Esophagus muscularis mucosa (tissue), 4 donors: Measurements from ENCODE around the gene NUP214.

Source experiments
- CTCF ChIP-seq, 3 experiments: fragments of 200-600 bp in 2 of 3; fragments of 450-650 bp in 1 of 3; sonication (generic) in 2 of 3; IDR thresholded peaks; one replicate each; pipeline ENCODE4 v1.5.1; 2017 to 2019; ENCODE audit warnings: antibody characterized with exemption in 3 of 3, mild to moderate bottlenecking in 2 of 3, moderate library complexity in 1 of 3
- EP300 ChIP-seq: sonication (generic); formaldehyde crosslinking; IDR thresholded peaks from one replicate; pipeline ENCODE4 v1.6.1; 2017; ENCODE audit warnings: antibody characterized with exemption
- POLR2AphosphoS5 ChIP-seq, 2 donors: sonication (generic); formaldehyde crosslinking; IDR thresholded peaks; one replicate each; pipeline ENCODE4 v1.6.1; 2017; ENCODE audit warnings: antibody characterized with exemption in 2 of 2

DNA sequence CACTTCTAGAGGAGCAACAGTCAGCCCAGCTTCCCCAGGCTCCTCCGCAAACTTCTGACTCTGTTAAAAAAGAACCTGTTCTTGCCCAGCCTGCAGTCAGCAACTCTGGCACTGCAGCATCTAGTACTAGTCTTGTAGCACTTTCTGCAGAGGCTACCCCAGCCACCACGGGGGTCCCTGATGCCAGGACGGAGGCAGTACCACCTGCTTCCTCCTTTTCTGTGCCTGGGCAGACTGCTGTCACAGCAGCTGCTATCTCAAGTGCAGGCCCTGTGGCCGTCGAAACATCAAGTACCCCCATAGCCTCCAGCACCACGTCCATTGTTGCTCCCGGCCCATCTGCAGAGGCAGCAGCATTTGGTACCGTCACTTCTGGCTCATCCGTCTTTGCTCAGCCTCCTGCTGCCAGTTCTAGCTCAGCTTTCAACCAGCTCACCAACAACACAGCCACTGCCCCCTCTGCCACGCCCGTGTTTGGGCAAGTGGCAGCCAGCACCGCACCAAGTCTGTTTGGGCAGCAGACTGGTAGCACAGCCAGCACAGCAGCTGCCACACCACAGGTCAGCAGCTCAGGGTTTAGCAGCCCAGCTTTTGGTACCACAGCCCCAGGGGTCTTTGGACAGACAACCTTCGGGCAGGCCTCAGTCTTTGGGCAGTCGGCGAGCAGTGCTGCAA is 72.8 kb downstream of the NUP214 start:
- TF ChIP-seq CTCF (IDR thresholded peaks at IDR 0.05) (no peak), EP300 (no peak), POLR2AphosphoS5 (IDR thresholded peaks at IDR 0.05) (no peak)
